Fibroblast of gingiva (primary cell): ENCODE results near the gene MSI1.

Source experiments
- DNase-seq: peaks from one replicate; pipeline ENCODE4 v3.0.0-alpha.2; 2011; ENCODE audit warnings: low read depth

Gene MSI1

GRCh38 chr12:120376934-120377572, 8.1 kb upstream of the MSI1 start:
- no peak for DNase-seq

GRCh38 chr12:120376416-120376815, 7.5 kb upstream of the MSI1 start:
- DNase-seq = no peak

GRCh38 chr12:120376009-120376408, 7.0 kb upstream of the MSI1 start:
- DNase-seq = no peak

DNA sequence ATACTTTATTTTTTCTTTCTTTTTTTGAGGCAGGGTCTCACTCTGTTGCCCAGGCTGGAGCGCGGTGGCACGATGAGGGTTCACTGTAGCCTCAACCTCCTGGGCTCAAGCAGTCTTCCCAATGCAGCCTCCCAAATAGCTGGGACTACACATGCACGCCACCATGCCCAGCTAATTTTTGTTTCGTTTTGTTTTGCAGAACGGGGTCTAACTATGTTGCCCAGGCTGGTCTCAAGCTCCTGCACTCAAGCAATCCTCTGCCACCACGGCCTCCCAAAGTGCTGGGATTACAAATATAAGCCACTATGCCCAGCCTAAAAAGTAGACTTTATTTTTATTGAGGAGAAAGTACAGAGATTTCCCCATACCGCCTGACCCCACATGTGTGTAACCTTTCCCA, 4.7 kb upstream of the MSI1 start:
- DNase-seq = no peak

DNA sequence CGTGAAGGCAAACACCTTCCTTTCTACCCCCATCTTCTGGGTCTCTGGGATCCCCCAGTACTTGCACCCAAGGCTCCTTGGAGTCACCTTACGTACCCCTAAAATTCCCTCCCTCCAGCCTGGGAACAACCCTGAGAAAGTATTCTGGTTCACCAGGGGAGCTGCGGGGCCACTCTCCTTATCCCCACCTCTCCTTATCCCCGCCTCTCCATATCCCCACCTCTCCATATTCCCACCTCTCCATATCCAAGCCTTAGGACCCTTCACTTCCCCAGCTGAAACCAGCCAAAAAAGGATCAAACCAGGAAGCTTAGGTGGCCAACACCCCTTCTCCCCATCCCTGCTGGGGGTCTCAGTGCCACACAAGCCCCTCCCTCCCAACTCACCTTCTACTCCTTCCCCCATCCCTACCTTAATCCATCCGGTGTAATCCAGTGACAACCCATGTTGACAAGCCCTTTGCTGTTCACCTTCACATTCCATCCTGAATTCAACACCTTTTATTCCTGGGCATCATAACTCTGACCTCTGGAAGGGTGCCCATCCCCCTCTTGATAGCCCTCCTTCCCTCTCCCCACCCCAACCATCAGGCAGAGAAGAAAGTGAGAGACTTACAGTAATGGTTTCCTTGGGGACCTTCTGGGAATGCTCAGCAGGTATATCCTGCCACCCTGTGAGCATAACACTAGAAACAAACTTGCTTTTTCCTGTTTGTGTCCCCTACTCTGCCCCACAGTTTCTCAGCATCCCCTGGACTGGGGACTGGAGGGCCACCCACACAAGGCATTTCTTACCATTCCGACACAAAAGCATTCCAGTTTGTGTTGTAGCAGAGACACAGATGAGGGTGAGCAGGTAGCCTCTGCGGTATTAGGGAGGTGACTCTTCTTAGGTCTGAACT, 1.6 kb upstream of the MSI1 start:
- no peak for DNase-seq

GRCh38 chr12:120369603-120370342, 809 bp upstream of the MSI1 start:
- no peak for DNase-seq

DNA sequence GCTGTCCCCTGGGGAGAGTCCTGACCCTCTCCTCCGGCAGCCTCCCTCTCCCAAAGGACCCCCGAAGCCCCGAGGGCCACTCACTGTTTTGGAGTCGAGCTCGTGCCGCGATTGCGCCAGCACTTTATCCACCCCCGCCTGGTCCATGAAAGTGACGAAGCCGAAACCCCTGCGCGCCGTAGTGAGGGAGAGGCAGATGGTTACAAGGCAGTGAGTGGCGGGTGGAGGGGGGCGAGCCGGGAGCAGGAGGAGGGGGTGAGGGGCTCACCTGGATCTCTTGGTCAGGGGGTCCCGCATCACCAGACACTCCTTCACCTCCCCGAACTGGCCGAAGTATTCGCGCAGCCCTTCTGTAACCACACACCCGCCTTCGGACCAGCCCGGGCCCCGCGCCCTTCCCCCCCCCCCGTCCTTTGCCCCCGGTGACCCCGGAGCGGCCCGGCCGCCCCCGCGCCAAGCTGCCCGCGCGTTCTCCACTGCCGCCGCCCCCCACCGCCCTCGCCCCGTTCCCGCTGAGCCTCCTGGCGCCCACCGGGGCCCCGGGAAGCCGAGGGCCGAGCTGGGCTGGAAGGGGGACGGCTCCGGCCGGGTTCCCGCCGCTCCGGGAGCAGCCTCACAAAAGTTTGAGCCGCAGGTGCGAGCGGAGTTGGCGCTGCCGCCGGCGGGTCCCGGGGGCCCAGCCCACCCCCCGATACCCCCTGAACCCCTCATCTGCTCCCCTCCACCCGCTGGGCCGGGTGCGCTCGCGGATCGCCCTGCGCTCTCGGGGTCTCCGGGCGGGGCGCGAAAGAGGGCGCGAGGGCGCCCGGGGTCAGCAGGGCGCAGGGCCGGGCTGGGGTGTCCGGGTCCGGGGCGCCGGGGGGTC, 808 bp downstream of the MSI1 start:
- no peak for DNase-seq

- DNase-seq = no peak
These were observed 1.6 kb downstream of the MSI1 start for GRCh38 chr12:120367233-120367923.

GRCh38 chr12:120366845-120367232, 2.1 kb downstream of the MSI1 start:
- DNase-seq = no peak

- no peak for DNase-seq
These were observed 2.6 kb downstream of the MSI1 start for GRCh38 chr12:120366341-120366705.

GRCh38 chr12:120365675-120366340, 3.2 kb downstream of the MSI1 start:
- DNase-seq = no peak

DNA sequence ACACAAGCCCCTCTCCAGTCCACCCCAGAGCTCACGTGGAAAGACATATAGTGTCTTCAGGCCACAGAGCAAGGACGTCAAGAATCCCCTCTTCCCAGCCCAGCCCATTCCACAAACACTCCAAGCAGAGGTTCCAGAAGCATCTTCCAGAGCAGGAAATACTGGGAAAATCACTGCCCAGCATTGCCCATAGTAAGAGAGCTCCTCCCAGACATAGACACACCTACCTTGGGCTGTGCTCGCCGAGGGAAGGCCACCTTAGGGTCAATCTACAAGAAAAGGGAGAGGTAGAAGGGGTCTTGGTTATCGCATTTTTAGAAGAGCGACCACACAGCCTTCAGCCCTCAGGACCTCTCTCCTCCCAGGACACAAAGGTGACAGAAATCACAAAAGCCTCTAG, 4.5 kb downstream of the MSI1 start:
- DNase-seq = no peak

- no peak for DNase-seq
These were observed 5.6 kb downstream of the MSI1 start for GRCh38 chr12:120363274-120363855.

DNA sequence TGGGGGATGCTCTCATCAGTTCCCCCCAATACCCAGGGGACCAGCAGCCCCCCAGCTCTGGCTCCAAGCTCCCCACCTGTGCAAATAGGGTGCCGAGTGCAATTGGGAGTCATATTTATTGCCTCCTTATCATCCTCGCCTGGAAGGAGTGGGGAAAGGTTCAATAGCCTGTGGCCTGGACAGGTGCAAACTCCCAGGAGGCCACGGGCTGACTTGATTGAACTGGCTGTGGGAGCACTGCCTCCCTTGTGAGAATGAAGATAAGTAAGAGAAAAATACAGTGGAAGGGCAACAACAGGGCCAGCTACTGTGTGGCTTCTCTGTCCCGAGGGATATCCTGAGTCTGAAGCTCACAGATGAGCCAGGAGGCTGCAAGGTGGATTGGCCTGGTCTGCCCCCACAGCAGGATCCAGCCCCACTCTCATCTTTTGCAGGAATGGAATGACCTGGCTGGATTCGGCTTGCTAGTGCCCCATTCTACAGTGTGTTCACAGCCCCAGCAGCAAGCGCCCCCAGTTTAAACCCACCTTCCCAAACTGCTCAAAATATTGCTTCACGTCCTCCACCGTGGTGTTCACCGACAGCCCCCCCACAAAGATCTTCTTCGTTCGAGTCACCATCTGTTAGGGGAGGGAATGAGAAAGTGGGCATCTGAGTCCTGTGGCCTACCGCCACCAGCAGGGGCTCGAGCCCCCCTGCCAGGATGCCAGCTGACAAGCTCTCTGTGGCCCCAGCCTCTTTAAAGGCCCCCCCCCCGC, 6.3 kb downstream of the MSI1 start:
- DNase-seq = no peak

- DNase-seq = peak; percentile 57
These were observed 7.3 kb downstream of the MSI1 start for GRCh38 chr12:120361506-120362208.

- no peak for DNase-seq
These were observed 9.8 kb downstream of the MSI1 start for GRCh38 chr12:120359128-120359527.

DNA sequence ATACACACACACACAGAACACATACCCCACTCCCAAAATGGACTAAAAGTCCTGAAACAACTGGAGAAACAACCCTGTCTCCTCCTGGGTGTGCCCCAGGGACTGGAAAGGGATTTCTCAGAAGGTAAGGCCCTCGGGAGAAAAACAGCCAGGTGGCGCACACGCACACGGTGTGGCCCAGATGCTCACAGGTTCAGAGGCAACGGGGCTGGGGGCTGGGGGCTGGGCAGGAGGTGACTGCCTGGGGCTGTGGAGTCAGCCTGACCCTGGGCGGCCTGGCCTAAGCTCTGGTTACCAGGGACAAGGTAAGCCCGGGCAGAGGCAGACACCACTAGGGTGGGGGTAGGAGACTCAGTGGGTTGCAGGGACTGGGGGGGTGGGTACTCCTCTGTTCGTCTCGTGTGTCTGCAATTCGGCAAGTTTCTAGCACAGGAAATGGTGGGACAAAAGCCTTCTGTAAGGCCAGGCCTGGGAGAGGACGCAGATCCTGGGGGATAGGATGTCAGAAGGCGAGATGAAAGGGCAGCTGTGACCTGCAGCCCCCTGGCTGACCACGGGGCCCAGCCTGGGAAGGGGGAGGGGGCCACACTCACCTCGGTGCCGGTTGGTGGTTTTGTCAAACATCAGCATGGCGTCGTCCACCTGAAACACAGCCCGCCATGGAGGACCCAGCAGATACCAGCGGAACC, 10.4 kb downstream of the MSI1 start:
- DNase-seq = no peak

- no peak for DNase-seq
These were observed 11.9 kb downstream of the MSI1 start for GRCh38 chr12:120357104-120357503.
